ENCODE measurements around the gene AMH. TPM values are rescaled to one million over a fixed set of nuclear protein-coding genes. Genes with fewer than 3 reads are reported as not detected.

AMH gene
- total and polyA plus RNA-seq, 2 experiments from 2014 or later = 1.9 to 6.8 TPM

DNA sequence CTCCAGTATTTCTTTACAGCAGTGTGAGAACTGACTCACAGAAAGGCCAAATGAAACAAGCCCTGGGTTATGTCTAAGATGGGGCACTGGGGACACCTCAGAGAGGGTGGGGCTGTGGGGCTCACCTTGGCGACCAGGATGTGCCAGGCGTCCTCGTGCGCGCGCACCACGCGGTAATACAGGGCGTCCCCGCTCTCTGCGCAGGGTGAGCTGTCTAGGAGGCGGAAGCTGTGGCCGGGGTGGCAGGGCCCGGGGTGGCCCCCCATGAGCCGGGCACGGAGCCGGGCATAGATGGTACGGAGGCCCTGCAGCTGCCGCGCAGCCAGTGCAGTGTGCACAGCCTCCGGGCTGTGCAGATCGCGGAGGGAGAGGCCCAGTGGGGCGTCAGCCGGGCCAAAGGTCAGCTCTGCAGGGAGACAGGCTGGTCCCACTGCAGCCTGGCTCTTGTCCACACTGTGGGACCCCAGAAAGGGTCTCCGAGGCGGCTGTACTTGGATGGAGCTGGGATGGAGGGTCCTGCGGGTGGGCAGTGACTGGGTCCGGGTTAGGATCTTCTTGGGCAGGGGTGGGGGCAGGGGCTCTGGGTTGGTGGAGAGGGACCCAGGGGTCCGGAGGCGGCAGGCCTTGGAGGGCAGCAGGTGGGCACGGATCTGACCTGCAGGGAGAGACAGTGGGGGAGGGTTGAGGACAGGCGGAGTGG, 29.5 kb downstream of the AMH start:
- no peak for DNase-seq (ENCODE audit: low spot score)
- Mint-ChIP-seq H3K4me1 (peaks cover 14% of the 10 kb centered on the region), H3K36me3 (ENCODE audit: low read depth) (peaks cover 12% of the 10 kb centered on the region), H3K27ac (no peak overlapping the region), H3K4me3 (no peak overlapping the region; the same call in 2 of the 3 replicates), H3K27me3 (ENCODE audit: insufficient read depth, low read depth, poor library complexity) (peaks cover 23% of the 10 kb centered on the region), H3K9me3 (peaks cover 7% of the 10 kb centered on the region; the same call in 2 of the 3 replicates)
- no peak for TF ChIP-seq NANOG (IDR thresholded peaks at IDR 0.05; ENCODE audit: borderline replicate concordance)
- no peak for TF ChIP-seq EZH2 (IDR thresholded peaks at IDR 0.05; ENCODE audit: low read depth, unreplicated experiment)
- TF ChIP-seq, protein P1, sequence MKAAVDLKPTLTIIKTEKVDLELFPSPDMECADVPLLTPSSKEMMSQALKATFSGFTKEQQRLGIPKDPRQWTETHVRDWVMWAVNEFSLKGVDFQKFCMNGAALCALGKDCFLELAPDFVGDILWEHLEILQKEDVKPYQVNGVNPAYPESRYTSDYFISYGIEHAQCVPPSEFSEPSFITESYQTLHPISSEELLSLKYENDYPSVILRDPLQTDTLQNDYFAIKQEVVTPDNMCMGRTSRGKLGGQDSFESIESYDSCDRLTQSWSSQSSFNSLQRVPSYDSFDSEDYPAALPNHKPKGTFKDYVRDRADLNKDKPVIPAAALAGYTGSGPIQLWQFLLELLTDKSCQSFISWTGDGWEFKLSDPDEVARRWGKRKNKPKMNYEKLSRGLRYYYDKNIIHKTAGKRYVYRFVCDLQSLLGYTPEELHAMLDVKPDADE (IDR thresholded peaks at IDR 0.05) = no peak
- TF ChIP-seq, protein P2, sequence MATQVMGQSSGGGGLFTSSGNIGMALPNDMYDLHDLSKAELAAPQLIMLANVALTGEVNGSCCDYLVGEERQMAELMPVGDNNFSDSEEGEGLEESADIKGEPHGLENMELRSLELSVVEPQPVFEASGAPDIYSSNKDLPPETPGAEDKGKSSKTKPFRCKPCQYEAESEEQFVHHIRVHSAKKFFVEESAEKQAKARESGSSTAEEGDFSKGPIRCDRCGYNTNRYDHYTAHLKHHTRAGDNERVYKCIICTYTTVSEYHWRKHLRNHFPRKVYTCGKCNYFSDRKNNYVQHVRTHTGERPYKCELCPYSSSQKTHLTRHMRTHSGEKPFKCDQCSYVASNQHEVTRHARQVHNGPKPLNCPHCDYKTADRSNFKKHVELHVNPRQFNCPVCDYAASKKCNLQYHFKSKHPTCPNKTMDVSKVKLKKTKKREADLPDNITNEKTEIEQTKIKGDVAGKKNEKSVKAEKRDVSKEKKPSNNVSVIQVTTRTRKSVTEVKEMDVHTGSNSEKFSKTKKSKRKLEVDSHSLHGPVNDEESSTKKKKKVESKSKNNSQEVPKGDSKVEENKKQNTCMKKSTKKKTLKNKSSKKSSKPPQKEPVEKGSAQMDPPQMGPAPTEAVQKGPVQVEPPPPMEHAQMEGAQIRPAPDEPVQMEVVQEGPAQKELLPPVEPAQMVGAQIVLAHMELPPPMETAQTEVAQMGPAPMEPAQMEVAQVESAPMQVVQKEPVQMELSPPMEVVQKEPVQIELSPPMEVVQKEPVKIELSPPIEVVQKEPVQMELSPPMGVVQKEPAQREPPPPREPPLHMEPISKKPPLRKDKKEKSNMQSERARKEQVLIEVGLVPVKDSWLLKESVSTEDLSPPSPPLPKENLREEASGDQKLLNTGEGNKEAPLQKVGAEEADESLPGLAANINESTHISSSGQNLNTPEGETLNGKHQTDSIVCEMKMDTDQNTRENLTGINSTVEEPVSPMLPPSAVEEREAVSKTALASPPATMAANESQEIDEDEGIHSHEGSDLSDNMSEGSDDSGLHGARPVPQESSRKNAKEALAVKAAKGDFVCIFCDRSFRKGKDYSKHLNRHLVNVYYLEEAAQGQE (IDR thresholded peaks at IDR 0.05; ENCODE audit: unreplicated experiment) = no peak
- TF ChIP-seq JUNB (IDR thresholded peaks at IDR 0.05; ENCODE audit: unreplicated experiment) = no peak
- no peak for TF ChIP-seq POLR2AphosphoS5 (IDR thresholded peaks at IDR 0.05; ENCODE audit: low read depth)
- TF ChIP-seq, protein P3, sequence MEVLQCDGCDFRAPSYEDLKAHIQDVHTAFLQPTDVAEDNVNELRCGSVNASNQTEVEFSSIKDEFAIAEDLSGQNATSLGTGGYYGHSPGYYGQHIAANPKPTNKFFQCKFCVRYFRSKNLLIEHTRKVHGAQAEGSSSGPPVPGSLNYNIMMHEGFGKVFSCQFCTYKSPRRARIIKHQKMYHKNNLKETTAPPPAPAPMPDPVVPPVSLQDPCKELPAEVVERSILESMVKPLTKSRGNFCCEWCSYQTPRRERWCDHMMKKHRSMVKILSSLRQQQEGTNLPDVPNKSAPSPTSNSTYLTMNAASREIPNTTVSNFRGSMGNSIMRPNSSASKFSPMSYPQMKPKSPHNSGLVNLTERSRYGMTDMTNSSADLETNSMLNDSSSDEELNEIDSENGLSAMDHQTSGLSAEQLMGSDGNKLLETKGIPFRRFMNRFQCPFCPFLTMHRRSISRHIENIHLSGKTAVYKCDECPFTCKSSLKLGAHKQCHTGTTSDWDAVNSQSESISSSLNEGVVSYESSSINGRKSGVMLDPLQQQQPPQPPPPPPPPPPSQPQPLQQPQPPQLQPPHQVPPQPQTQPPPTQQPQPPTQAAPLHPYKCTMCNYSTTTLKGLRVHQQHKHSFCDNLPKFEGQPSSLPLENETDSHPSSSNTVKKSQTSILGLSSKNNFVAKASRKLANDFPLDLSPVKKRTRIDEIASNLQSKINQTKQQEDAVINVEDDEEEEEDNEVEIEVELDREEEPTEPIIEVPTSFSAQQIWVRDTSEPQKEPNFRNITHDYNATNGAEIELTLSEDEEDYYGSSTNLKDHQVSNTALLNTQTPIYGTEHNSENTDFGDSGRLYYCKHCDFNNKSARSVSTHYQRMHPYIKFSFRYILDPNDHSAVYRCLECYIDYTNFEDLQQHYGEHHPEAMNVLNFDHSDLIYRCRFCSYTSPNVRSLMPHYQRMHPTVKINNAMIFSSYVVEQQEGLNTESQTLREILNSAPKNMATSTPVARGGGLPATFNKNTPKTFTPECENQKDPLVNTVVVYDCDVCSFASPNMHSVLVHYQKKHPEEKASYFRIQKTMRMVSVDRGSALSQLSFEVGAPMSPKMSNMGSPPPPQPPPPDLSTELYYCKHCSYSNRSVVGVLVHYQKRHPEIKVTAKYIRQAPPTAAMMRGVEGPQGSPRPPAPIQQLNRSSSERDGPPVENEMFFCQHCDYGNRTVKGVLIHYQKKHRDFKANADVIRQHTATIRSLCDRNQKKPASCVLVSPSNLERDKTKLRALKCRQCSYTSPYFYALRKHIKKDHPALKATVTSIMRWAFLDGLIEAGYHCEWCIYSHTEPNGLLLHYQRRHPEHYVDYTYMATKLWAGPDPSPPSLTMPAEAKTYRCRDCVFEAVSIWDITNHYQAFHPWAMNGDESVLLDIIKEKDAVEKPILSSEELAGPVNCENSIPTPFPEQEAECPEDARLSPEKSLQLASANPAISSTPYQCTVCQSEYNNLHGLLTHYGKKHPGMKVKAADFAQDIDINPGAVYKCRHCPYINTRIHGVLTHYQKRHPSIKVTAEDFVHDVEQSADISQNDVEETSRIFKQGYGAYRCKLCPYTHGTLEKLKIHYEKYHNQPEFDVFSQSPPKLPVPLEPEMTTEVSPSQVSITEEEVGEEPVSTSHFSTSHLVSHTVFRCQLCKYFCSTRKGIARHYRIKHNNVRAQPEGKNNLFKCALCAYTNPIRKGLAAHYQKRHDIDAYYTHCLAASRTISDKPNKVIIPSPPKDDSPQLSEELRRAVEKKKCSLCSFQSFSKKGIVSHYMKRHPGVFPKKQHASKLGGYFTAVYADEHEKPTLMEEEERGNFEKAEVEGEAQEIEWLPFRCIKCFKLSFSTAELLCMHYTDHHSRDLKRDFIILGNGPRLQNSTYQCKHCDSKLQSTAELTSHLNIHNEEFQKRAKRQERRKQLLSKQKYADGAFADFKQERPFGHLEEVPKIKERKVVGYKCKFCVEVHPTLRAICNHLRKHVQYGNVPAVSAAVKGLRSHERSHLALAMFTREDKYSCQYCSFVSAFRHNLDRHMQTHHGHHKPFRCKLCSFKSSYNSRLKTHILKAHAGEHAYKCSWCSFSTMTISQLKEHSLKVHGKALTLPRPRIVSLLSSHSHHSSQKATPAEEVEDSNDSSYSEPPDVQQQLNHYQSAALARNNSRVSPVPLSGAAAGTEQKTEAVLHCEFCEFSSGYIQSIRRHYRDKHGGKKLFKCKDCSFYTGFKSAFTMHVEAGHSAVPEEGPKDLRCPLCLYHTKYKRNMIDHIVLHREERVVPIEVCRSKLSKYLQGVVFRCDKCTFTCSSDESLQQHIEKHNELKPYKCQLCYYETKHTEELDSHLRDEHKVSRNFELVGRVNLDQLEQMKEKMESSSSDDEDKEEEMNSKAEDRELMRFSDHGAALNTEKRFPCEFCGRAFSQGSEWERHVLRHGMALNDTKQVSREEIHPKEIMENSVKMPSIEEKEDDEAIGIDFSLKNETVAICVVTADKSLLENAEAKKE (CRISPR knock-in tag; IDR thresholded peaks at IDR 0.05) = no peak
- TF ChIP-seq STAT1 (IDR thresholded peaks at IDR 0.05; ENCODE audit: unreplicated experiment) = no peak
- TF ChIP-seq ZNF331 (CRISPR knock-in tag; IDR thresholded peaks at IDR 0.05; ENCODE audit: low read depth) = no peak
- no peak for TF ChIP-seq EZH2phosphoT487 (IDR thresholded peaks at IDR 0.05; ENCODE audit: unreplicated experiment)
- TF ChIP-seq ZNF114 (CRISPR knock-in tag; IDR thresholded peaks at IDR 0.05) = no peak
- TF ChIP-seq, protein P4, sequence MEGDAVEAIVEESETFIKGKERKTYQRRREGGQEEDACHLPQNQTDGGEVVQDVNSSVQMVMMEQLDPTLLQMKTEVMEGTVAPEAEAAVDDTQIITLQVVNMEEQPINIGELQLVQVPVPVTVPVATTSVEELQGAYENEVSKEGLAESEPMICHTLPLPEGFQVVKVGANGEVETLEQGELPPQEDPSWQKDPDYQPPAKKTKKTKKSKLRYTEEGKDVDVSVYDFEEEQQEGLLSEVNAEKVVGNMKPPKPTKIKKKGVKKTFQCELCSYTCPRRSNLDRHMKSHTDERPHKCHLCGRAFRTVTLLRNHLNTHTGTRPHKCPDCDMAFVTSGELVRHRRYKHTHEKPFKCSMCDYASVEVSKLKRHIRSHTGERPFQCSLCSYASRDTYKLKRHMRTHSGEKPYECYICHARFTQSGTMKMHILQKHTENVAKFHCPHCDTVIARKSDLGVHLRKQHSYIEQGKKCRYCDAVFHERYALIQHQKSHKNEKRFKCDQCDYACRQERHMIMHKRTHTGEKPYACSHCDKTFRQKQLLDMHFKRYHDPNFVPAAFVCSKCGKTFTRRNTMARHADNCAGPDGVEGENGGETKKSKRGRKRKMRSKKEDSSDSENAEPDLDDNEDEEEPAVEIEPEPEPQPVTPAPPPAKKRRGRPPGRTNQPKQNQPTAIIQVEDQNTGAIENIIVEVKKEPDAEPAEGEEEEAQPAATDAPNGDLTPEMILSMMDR (conservative IDR thresholded peaks at IDR 0.05; ENCODE audit: low read depth in 2 of 2) = no peak
- no peak for TF ChIP-seq CREB1 (CRISPR knock-in tag; IDR thresholded peaks at IDR 0.05; ENCODE audit: low read depth)
- peaks cover 21% of the 10 kb centered on the region for H3K27me3 ChIP-seq (ENCODE audit: insufficient read depth)
- H3K4me1 ChIP-seq (ENCODE audit: insufficient read depth) = no peaks in the 10 kb centered on the region; the same call in 1 of the 2 replicates
- H3K9me2 ChIP-seq (ENCODE audit: insufficient read depth) = no peaks in the 10 kb centered on the region
- H3K4me3 ChIP-seq = no peak overlapping the region
- H3K79me2 ChIP-seq (replicated peaks; ENCODE audit: insufficient read depth) = peaks cover 9% of the 10 kb centered on the region
- H3K36me3 ChIP-seq (ENCODE audit: insufficient read depth) = no peaks in the 10 kb centered on the region
- H4K20me1 ChIP-seq (replicated peaks; ENCODE audit: insufficient read depth) = peaks cover 8% of the 10 kb centered on the region
- H3F3A ChIP-seq (replicated peaks; ENCODE audit: low read depth) = peaks cover 16% of the 10 kb centered on the region; the same call in 1 of the 2 replicates
- H3K27ac ChIP-seq (ENCODE audit: low read depth) = no peak overlapping the region
- H3K4me2 ChIP-seq = no peak overlapping the region
- ATAC-seq = no peak
- H2AFZ ChIP-seq = no peak overlapping the region

Data from GM23338 (cell line).